HG03064 (cell line): ENCODE measurements around the gene SIL1.
"Not testable (repeated sequence)": the region's sequence is repeated elsewhere in the genome, so short reads cannot be mapped to it uniquely, and the experiment has no call there.

Experiments used
- ATAC-seq: cut with Tn5 transposase; IDR thresholded peaks from one replicate; pipeline ENCODE4 v1.9.1; 2021; ENCODE audit warnings: low read depth; ENCODE audit not compliant: unreplicated experiment

SIL1 gene

GRCh38 chr5:139043157-139043905 is 154.8 kb downstream of the SIL1 start:
- ATAC-seq: no peak

DNA sequence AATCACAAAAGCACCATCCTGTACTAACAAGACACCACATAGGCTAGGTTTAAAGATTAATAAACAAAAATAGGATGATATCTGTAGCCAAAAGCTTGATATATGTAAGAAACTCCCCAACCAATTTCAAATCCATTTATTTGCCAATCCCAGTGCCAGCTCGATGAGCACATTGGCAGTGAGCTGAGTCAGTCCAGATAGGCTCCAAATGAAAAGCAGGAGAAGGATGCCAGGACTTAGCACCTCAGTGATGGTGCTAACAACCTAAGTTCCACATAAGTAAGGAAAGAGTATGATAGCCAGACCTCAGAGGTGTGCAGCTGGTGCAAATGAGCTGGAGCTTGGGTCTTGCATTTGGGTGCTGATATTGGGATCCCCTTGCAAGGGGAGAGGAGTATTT is 158.1 kb downstream of the SIL1 start:
- no peak for ATAC-seq

- ATAC-seq: no peak
Observed at GRCh38 chr5:139038613-139039305, 159.4 kb downstream of the SIL1 start.

DNA sequence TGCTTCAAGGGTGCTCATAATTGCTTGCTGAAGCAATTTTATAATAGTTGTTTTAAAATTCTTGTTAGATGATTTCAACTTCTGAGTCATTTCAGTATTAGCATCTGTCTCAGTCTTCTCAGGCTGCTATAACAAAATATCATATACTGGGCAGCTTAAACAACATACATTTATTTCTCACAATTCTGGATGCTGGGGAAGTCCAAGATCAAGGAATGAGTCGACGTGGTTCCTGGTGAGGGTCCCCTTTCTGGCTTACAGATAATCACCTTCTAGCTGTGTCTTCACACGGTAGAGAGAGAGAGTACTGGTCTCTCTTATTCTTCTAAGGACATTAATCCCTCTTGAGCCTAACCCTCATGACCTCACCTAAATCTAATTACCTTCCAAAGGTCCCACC is 160.4 kb downstream of the SIL1 start:
- ATAC-seq: no peak

GRCh38 chr5:139036332-139036731 is 161.8 kb downstream of the SIL1 start:
- ATAC-seq: not testable (repeated sequence)

GRCh38 chr5:139027150-139027549 is 171.0 kb downstream of the SIL1 start:
- no peak for ATAC-seq

- no peak for ATAC-seq
Observed at GRCh38 chr5:139025651-139026050, 172.5 kb downstream of the SIL1 start.

DNA sequence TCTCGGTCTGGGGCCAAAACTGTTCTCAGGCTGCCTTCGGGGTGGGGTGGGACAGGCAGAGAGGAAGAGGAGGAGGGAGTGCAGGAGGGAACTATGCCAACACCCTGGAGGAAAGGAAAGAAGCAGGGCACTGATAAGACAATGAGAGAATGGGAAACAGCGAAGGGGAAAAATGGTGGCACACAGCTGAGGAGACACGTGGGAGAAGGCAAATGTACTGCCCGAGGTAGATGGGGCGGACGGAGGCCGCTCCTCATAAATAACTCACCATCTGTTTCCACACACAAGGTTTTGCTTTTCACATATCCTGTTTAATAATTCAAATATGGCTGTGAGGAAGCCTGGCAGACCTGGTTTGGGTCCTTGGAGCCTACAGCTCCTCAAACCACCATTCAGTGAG is 174.9 kb downstream of the SIL1 start:
- ATAC-seq: no peak

- ATAC-seq: no peak
Observed at GRCh38 chr5:139022528-139022927, 175.6 kb downstream of the SIL1 start.

DNA sequence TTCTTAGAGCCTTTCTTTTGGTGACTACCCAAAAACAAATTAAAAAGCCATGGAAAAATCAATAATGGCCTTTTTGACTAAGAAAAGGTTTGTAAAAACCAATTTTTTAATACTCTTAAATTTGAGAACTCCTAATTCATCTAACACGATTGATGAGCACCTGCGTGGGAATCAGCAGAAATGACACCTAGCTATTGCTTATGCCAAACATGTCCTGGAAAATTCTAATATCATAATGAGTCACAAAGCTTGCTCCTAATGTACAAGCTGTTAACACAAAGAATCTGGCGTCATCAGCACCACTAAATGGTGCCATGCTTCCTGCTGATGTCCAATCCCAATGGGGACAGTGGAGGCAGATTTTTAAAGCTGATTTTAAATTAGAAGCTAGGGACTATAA is 176.8 kb downstream of the SIL1 start:
- ATAC-seq: no peak

GRCh38 chr5:139019880-139020279 is 178.3 kb downstream of the SIL1 start:
- ATAC-seq: no peak

- ATAC-seq: no peak
Observed at GRCh38 chr5:139019211-139019610, 179.0 kb downstream of the SIL1 start.

GRCh38 chr5:139017624-139018023 is 180.5 kb downstream of the SIL1 start:
- no peak for ATAC-seq

GRCh38 chr5:139016186-139016585 is 182.0 kb downstream of the SIL1 start:
- no peak for ATAC-seq

GRCh38 chr5:139014726-139015125 is 183.4 kb downstream of the SIL1 start:
- no peak for ATAC-seq

- no peak for ATAC-seq
Observed at GRCh38 chr5:139012176-139012575, 186.0 kb downstream of the SIL1 start.

GRCh38 chr5:139011156-139011555 is 187.0 kb downstream of the SIL1 start:
- ATAC-seq: not testable (repeated sequence)

GRCh38 chr5:139004374-139005307 is 193.5 kb downstream of the SIL1 start:
- ATAC-seq: no peak

DNA sequence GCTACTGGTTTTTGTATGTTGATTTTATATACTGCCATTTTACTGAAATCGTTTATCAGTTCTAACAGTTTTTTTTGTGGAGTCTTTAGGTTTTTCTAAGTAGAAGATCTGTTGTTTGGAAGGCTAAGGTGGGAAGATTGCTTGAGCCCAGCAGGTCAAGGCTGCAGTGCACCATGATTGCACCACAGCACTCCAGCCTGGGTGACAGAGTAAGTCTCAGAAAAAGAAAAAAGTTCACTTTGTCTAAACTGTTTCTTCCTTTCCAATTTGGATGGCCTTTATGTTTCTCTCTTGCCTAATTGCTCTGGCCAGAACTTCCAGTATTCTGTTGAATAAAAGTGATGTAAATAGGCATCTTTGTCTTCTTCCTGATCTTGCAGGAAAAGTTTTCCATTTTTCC is 198.5 kb downstream of the SIL1 start:
- ATAC-seq: no peak

DNA sequence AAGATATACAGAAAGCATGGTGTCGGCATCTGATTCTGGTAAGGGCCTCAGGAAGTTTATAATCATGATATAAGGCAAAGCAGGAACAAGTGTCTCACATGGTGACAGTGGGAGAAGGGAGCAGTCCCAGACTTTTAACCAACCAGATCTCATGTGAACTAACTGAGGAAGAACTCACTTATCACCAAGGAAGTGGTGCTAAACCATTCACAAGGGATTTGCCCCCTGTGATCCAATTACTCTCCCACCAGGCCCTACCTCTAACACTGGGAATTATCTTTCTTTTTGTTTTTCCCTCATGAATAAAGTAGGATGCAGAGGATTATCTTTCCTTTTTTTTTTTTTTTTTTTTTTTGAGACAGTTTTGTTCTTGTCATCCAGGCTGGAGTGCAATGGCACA is 199.6 kb downstream of the SIL1 start:
- no peak for ATAC-seq

GRCh38 chr5:138996120-138996519 is 202.0 kb downstream of the SIL1 start:
- ATAC-seq: no peak
